CD8-positive, alpha-beta memory T cell (primary cell): ENCODE data around the gene SEZ6L. TPM values are rescaled to one million over a fixed set of nuclear protein-coding genes. Genes with fewer than 3 reads are reported as not detected.

Experiments used
- CTCF ChIA-PET: fragments of 350-600 bp; sonication (Branson Sonifier 250); formaldehyde crosslinking; loops from one replicate; lab custom pipeline; 2021; ENCODE audit warnings: antibody characterized with exemption; lab: Charles Lee
- POLR2A ChIA-PET: fragments of 350-600 bp; sonication (Branson Sonifier 250); formaldehyde crosslinking; loops from one replicate; lab custom pipeline; 2021; ENCODE audit warnings: antibody characterized with exemption; lab: Charles Lee
- DNase-seq, 5 donors: peaks; one replicate each; pipeline versions ENCODE4 v3.0.0 to v3.0.0-alpha.2; 2020 to 2022; ENCODE audit warnings: mixed read lengths in 1 of 5
- H3K27ac ChIP-seq: one replicate; pipeline ENCODE4 v1.7.0; 2013; ENCODE audit warnings: low read depth, mild to moderate bottlenecking, low read length, moderate library complexity
- H3K27me3 ChIP-seq: 2 replicates; pipeline ENCODE4 v1.7.0; 2013; ENCODE audit warnings: low read length, mild to moderate bottlenecking; ENCODE audit not compliant: insufficient read depth, poor library complexity, severe bottlenecking
- H3K36me3 ChIP-seq: 2 replicates; pipeline ENCODE4 v1.7.0; 2013; ENCODE audit warnings: mild to moderate bottlenecking, low read length, moderate library complexity; ENCODE audit not compliant: insufficient read depth
- H3K4me1 ChIP-seq: 2 replicates; pipeline ENCODE4 v1.7.0; 2013; ENCODE audit warnings: mild to moderate bottlenecking, low read length, moderate library complexity; ENCODE audit not compliant: insufficient read depth
- H3K4me3 ChIP-seq: 2 replicates; pipeline ENCODE4 v1.7.0; 2013; ENCODE audit warnings: mild to moderate bottlenecking, low read length
- H3K9me3 ChIP-seq: 2 replicates; pipeline ENCODE4 v1.7.0; 2013; ENCODE audit warnings: mild to moderate bottlenecking, low read length
- H3K27ac Mint-ChIP-seq, 8 donors: one replicate each; pipeline ENCODE4 v1.8.0; 2020 to 2021; ENCODE audit warnings: mixed read lengths in 8 of 8, mild to moderate bottlenecking in 6 of 8, inconsistent platforms in 3 of 8, moderate library complexity in 3 of 8
- H3K27me3 Mint-ChIP-seq, 2 donors: one replicate each; pipeline ENCODE4 v1.8.0; 2020 to 2021; ENCODE audit warnings: mixed read lengths in 2 of 2, mild to moderate bottlenecking in 1 of 2, moderate library complexity in 1 of 2
- H3K36me3 Mint-ChIP-seq, 3 donors: one replicate each; pipeline ENCODE4 v1.8.0; 2020 to 2021; ENCODE audit warnings: mixed read lengths in 3 of 3, inconsistent platforms in 1 of 3, mild to moderate bottlenecking in 1 of 3
- H3K4me1 Mint-ChIP-seq, 3 donors: one replicate each; pipeline ENCODE4 v1.8.0; 2020 to 2021; ENCODE audit warnings: mixed read lengths in 3 of 3, inconsistent platforms in 1 of 3, mild to moderate bottlenecking in 1 of 3
- H3K4me3 Mint-ChIP-seq, 7 donors: one replicate each; pipeline ENCODE4 v1.8.0; 2020 to 2021; ENCODE audit warnings: mixed read lengths in 7 of 7, mild to moderate bottlenecking in 6 of 7, moderate library complexity in 4 of 7, inconsistent platforms in 2 of 7
- H3K9me3 Mint-ChIP-seq, 5 donors: one replicate each; pipeline ENCODE4 v1.8.0; 2020 to 2022; ENCODE audit warnings: mixed read lengths in 5 of 5, mild to moderate bottlenecking in 3 of 5, moderate library complexity in 2 of 5, inconsistent platforms in 1 of 5
- polyA plus RNA-seq: library from polyadenylated mRNA; unstranded; fragments of 300-500 nt; fragmentation: Illumina TruSeq; gene quantifications from one replicate; pipeline ENCODE4 v1.2.3, GENCODE V29; 2021
- total RNA-seq, 2 experiments: library from RNA; stranded (reverse); gene quantifications; one replicate each; pipeline ENCODE4 v1.2.3, GENCODE V29; 2021

SEZ6L gene
- total and polyA plus RNA-seq, 3 experiments from 2014 or later: not detected

GRCh38 chr22:26333088-26333800 lies 164.0 kb downstream of the SEZ6L start:
- no peaks in the 10 kb centered on the region for H3K36me3 ChIP-seq
- H3K27me3 Mint-ChIP-seq: peaks cover 17 to 25% of the 10 kb centered on the region in 2 donors
- no peaks in the 10 kb centered on the region for H3K27me3 ChIP-seq
- no peaks in the 10 kb centered on the region for H3K9me3 Mint-ChIP-seq
- H3K4me1 ChIP-seq: no peaks in the 10 kb centered on the region
- no peak overlapping the region for H3K4me3 ChIP-seq
- no peak overlapping the region for H3K27ac Mint-ChIP-seq
- POLR2A ChIA-PET: no interaction called here
- no peak overlapping the region for H3K4me3 Mint-ChIP-seq
- CTCF ChIA-PET: interaction anchor here (1.1 kb wide), 1 partner anchor 870 kb away, joined by 3 read pairs; no protein-coding TSS in a partner anchor
- H3K27ac ChIP-seq: no peak overlapping the region
- no peaks in the 10 kb centered on the region for H3K9me3 ChIP-seq
- no peaks in the 10 kb centered on the region for H3K36me3 Mint-ChIP-seq
- H3K4me1 Mint-ChIP-seq: no peaks in the 10 kb centered on the region
- no peak for DNase-seq

- Histone ChIP-seq H3K27me3 (no peaks in the 10 kb centered on the region), H3K36me3 (no peaks in the 10 kb centered on the region), H3K4me1 (no peaks in the 10 kb centered on the region), H3K27ac (no peak overlapping the region), H3K9me3 (no peaks in the 10 kb centered on the region), H3K4me3 (no peak overlapping the region)
- ChIA-PET CTCF (no interaction called here), POLR2A (no interaction called here)
- no peak for DNase-seq
- Mint-ChIP-seq H3K4me3 (no peak overlapping the region), H3K27ac (no peak overlapping the region), H3K36me3 (no peaks in the 10 kb centered on the region), H3K9me3 (no peaks in the 10 kb centered on the region), H3K27me3 (peaks cover 17 to 30% of the 10 kb centered on the region in 2 donors), H3K4me1 (no peaks in the 10 kb centered on the region)
Measured at GRCh38 chr22:26334232-26334631, 165.0 kb downstream of the SEZ6L start.

GRCh38 chr22:26336773-26337172 lies 167.5 kb downstream of the SEZ6L start:
- Mint-ChIP-seq H3K9me3 (no peaks in the 10 kb centered on the region), H3K36me3 (no peaks in the 10 kb centered on the region), H3K4me1 (no peaks in the 10 kb centered on the region), H3K27me3 (peaks cover 25 to 47% of the 10 kb centered on the region in 2 donors), H3K4me3 (no peak overlapping the region), H3K27ac (no peak overlapping the region)
- no peaks in the 10 kb centered on the region for H3K9me3 ChIP-seq
- H3K36me3 ChIP-seq: no peaks in the 10 kb centered on the region
- H3K27ac ChIP-seq: no peak overlapping the region
- ChIA-PET POLR2A (no interaction called here), CTCF (no interaction called here)
- no peaks in the 10 kb centered on the region for H3K27me3 ChIP-seq
- no peak for DNase-seq
- H3K4me1 ChIP-seq: no peaks in the 10 kb centered on the region
- no peak overlapping the region for H3K4me3 ChIP-seq

- no peaks in the 10 kb centered on the region for H3K9me3 Mint-ChIP-seq
- H3K4me1 Mint-ChIP-seq: no peaks in the 10 kb centered on the region
- no peak for DNase-seq
- H3K36me3 ChIP-seq: no peaks in the 10 kb centered on the region
- no peaks in the 10 kb centered on the region for H3K27me3 ChIP-seq
- POLR2A ChIA-PET: no interaction called here
- no peak overlapping the region for H3K27ac ChIP-seq
- peaks cover 24 to 52% of the 10 kb centered on the region in 2 donors for H3K27me3 Mint-ChIP-seq
- CTCF ChIA-PET: no interaction called here
- no peaks in the 10 kb centered on the region for H3K4me1 ChIP-seq
- no peak overlapping the region for H3K27ac Mint-ChIP-seq
- H3K4me3 ChIP-seq: no peak overlapping the region
- no peaks in the 10 kb centered on the region for H3K9me3 ChIP-seq
- H3K4me3 Mint-ChIP-seq: no peak overlapping the region
- H3K36me3 Mint-ChIP-seq: no peaks in the 10 kb centered on the region
Measured at GRCh38 chr22:26339755-26340154, 170.5 kb downstream of the SEZ6L start.

- peaks cover 0 to 4% (median 0%) of the 10 kb centered on the region in 5 donors for H3K9me3 Mint-ChIP-seq
- CTCF ChIA-PET: no interaction called here
- POLR2A ChIA-PET: no interaction called here
- H3K36me3 ChIP-seq: no peaks in the 10 kb centered on the region
- no peak overlapping the region for H3K27ac ChIP-seq
- DNase-seq: no peak
- H3K4me1 Mint-ChIP-seq: no peaks in the 10 kb centered on the region
- peaks cover 15 to 62% of the 10 kb centered on the region in 2 donors for H3K27me3 Mint-ChIP-seq
- no peaks in the 10 kb centered on the region for H3K4me1 ChIP-seq
- no peak overlapping the region for H3K4me3 Mint-ChIP-seq
- H3K27me3 ChIP-seq: no peaks in the 10 kb centered on the region
- H3K27ac Mint-ChIP-seq: no peak overlapping the region
- no peaks in the 10 kb centered on the region for H3K9me3 ChIP-seq
- no peak overlapping the region for H3K4me3 ChIP-seq
- no peaks in the 10 kb centered on the region for H3K36me3 Mint-ChIP-seq
Measured at GRCh38 chr22:26342745-26343410, 173.6 kb downstream of the SEZ6L start.

GRCh38 chr22:26345496-26345895 lies 176.2 kb downstream of the SEZ6L start:
- Histone ChIP-seq H3K4me3 (no peak overlapping the region), H3K27ac (no peak overlapping the region), H3K27me3 (no peaks in the 10 kb centered on the region), H3K4me1 (no peaks in the 10 kb centered on the region), H3K36me3 (no peaks in the 10 kb centered on the region), H3K9me3 (no peaks in the 10 kb centered on the region)
- CTCF ChIA-PET: no interaction called here
- H3K4me1 Mint-ChIP-seq: no peaks in the 10 kb centered on the region
- no peaks in the 10 kb centered on the region for H3K36me3 Mint-ChIP-seq
- H3K4me3 Mint-ChIP-seq: no peak overlapping the region
- DNase-seq: no peak
- POLR2A ChIA-PET: no interaction called here
- peaks cover 12 to 45% of the 10 kb centered on the region in 2 donors for H3K27me3 Mint-ChIP-seq
- no peak overlapping the region for H3K27ac Mint-ChIP-seq
- H3K9me3 Mint-ChIP-seq: peaks cover 0 to 4% (median 0%) of the 10 kb centered on the region in 5 donors

GRCh38 chr22:26348810-26349526 lies 179.7 kb downstream of the SEZ6L start:
- H3K9me3 Mint-ChIP-seq: peaks cover 0 to 4% (median 0%) of the 10 kb centered on the region in 5 donors
- Histone ChIP-seq H3K4me3 (no peak overlapping the region), H3K4me1 (no peaks in the 10 kb centered on the region), H3K27me3 (no peaks in the 10 kb centered on the region), H3K9me3 (no peaks in the 10 kb centered on the region), H3K27ac (no peak overlapping the region), H3K36me3 (no peaks in the 10 kb centered on the region)
- no peaks in the 10 kb centered on the region for H3K36me3 Mint-ChIP-seq
- POLR2A ChIA-PET: no interaction called here
- CTCF ChIA-PET: no interaction called here
- H3K27me3 Mint-ChIP-seq: peaks cover 3 to 37% of the 10 kb centered on the region in 2 donors
- no peaks in the 10 kb centered on the region for H3K4me1 Mint-ChIP-seq
- no peak overlapping the region for H3K27ac Mint-ChIP-seq
- no peak for DNase-seq
- H3K4me3 Mint-ChIP-seq: no peak overlapping the region

GRCh38 chr22:26354707-26355106 lies 185.4 kb downstream of the SEZ6L start:
- H3K4me3 ChIP-seq: no peak overlapping the region
- Mint-ChIP-seq H3K36me3 (no peaks in the 10 kb centered on the region), H3K4me3 (no peak overlapping the region), H3K4me1 (no peaks in the 10 kb centered on the region), H3K9me3 (no peaks in the 10 kb centered on the region), H3K27ac (no peak overlapping the region), H3K27me3 (peaks cover 6 to 33% of the 10 kb centered on the region in 2 donors)
- H3K9me3 ChIP-seq: no peaks in the 10 kb centered on the region
- no peak for DNase-seq
- H3K4me1 ChIP-seq: no peaks in the 10 kb centered on the region
- H3K27ac ChIP-seq: no peak overlapping the region
- ChIA-PET CTCF (interaction anchor here (1.3 kb wide), 1 partner anchor 12 kb away, joined by 6 read pairs; no protein-coding TSS in a partner anchor), POLR2A (no interaction called here)
- no peaks in the 10 kb centered on the region for H3K36me3 ChIP-seq
- no peaks in the 10 kb centered on the region for H3K27me3 ChIP-seq
